Endothelial cell of umbilical vein (primary cell): Measurements from ENCODE around the gene LRP1B. TPM values are rescaled to one million over a fixed set of nuclear protein-coding genes. Genes with fewer than 3 reads are reported as not detected.

Experiments
- BruUV-seq: library from RNA; stranded (reverse); fragments of 400-500 nt; replicated peaks from 2 replicates; lab custom pipeline; 2021; lab: Mats Ljungman, UMichigan
- CTCF ChIA-PET: fragments of 300-600, 350-600 bp; sonication (Branson Sonifier 250); formaldehyde crosslinking; loops from one replicate; lab custom pipeline; 2021; ENCODE audit warnings: antibody characterized with exemption, inconsistent platforms; lab: Charles Lee
- POLR2A ChIA-PET: fragments of 300-600, 350-600 bp; sonication (Branson Sonifier 250); formaldehyde crosslinking; loops from one replicate; lab custom pipeline; 2021; ENCODE audit warnings: antibody characterized with exemption, inconsistent platforms; lab: Charles Lee
- DNase-seq: peaks from one replicate; pipeline ENCODE4 v3.0.0-alpha.2; 2011; ENCODE audit warnings: low read depth, low spot score
- FAIRE-seq: peaks from 2 replicates; lab custom pipeline; 2011; peaks lifted over from hg19 to GRCh38; lab: Jason Lieb, UNC
- H2AFZ ChIP-seq: 2 replicates; pipeline ENCODE4 v1.6.0; 2012; ENCODE audit warnings: low read depth, low read length, control low read depth, inconsistent platforms
- H3K27ac ChIP-seq: 2 replicates; pipeline ENCODE4 v1.5.1; 2011; ENCODE audit warnings: low read depth, mild to moderate bottlenecking, control low read depth, low read length, moderate library complexity; ENCODE audit not compliant: insufficient read depth
- H3K27me3 ChIP-seq, 2 experiments: 2 replicates each; pipeline versions ENCODE4 v1.6.0 to v1.6.1; 2011; ENCODE audit warnings: low read length in 2 of 2, mixed read lengths in 1 of 2; ENCODE audit not compliant: control insufficient read depth in 2 of 2, insufficient read depth in 2 of 2
- H3K36me3 ChIP-seq, 2 experiments: 2 replicates in 1 of 2; 3 replicates in 1 of 2; pipeline ENCODE4 v1.5.1; 2011; ENCODE audit warnings: low read length in 2 of 2, mild to moderate bottlenecking in 1 of 2, moderate library complexity in 1 of 2; ENCODE audit not compliant: control insufficient read depth in 2 of 2, insufficient read depth in 2 of 2; ENCODE audit errors: extremely low read depth in 1 of 2
- H3K4me1 ChIP-seq: 3 replicates; pipeline ENCODE4 v1.5.1; 2011; ENCODE audit warnings: mild to moderate bottlenecking, low read length; ENCODE audit not compliant: control insufficient read depth, insufficient read depth; ENCODE audit errors: extremely low read depth
- H3K4me2 ChIP-seq: 2 replicates; pipeline ENCODE4 v1.6.1; 2011; ENCODE audit warnings: low read length, control low read depth, mixed read lengths; ENCODE audit not compliant: insufficient read depth
- H3K4me3 ChIP-seq, 3 experiments: fragments of 200-600 bp in 1 of 3; sonication (generic), shearing (Covaris generic) in 1 of 3; replicated peaks in 1 of 3; 2 replicates each; pipeline ENCODE4 v1.5.1; 2011 to 2016; ENCODE audit warnings: control low read depth in 3 of 3, low read length in 3 of 3, mild to moderate bottlenecking in 2 of 3, inconsistent platforms in 1 of 3, low read depth in 1 of 3, moderate library complexity in 1 of 3; ENCODE audit not compliant: insufficient read depth in 1 of 3
- H3K79me2 ChIP-seq: 2 replicates; pipeline ENCODE4 v1.6.0; 2012; ENCODE audit warnings: low read length, inconsistent platforms; ENCODE audit not compliant: control insufficient read depth, insufficient read depth
- H3K9ac ChIP-seq: replicated peaks from 2 replicates; pipeline ENCODE3; 2011; ENCODE audit warnings: low read length, control low read depth; ENCODE audit not compliant: insufficient read depth; ENCODE audit errors: extremely low read depth
- H3K9me1 ChIP-seq: replicated peaks from 3 replicates; pipeline ENCODE4 v1.6.0; 2011; ENCODE audit warnings: mild to moderate bottlenecking, low read length; ENCODE audit not compliant: control insufficient read depth, insufficient read depth; ENCODE audit errors: extremely low read depth
- H3K9me3 ChIP-seq: replicated peaks from 2 replicates; pipeline ENCODE4 v1.5.1; 2012; ENCODE audit warnings: low read length, inconsistent platforms; ENCODE audit not compliant: control insufficient read depth, insufficient read depth
- H4K20me1 ChIP-seq: replicated peaks from 2 replicates; pipeline ENCODE3; 2011; ENCODE audit warnings: mild to moderate bottlenecking, low read length; ENCODE audit not compliant: control insufficient read depth, insufficient read depth; ENCODE audit errors: extremely low read depth
- EZH2 ChIP-seq: IDR thresholded peaks from 2 replicates; pipeline ENCODE4 v1.6.1; 2012; ENCODE audit warnings: borderline replicate concordance, low read depth, mild to moderate bottlenecking, moderate library complexity, low read length, inconsistent platforms; ENCODE audit not compliant: severe bottlenecking
- FOS ChIP-seq: IDR thresholded peaks from 2 replicates; pipeline ENCODE4 v1.6.1; 2011; ENCODE audit warnings: mild to moderate bottlenecking, low read length, moderate library complexity, borderline replicate concordance; ENCODE audit not compliant: insufficient read depth
- GATA2 ChIP-seq: IDR thresholded peaks from 2 replicates; pipeline ENCODE4 v1.7.0; 2011; ENCODE audit warnings: low read depth, mild to moderate bottlenecking, moderate library complexity, mixed read lengths, low read length; ENCODE audit not compliant: insufficient read length, insufficient read depth
- JUN ChIP-seq: IDR thresholded peaks from 2 replicates; pipeline ENCODE4 v1.6.1; 2011; ENCODE audit warnings: borderline replicate concordance, low read depth; ENCODE audit not compliant: insufficient read length, insufficient read depth
- MYC ChIP-seq: IDR thresholded peaks from one replicate; pipeline ENCODE4 v1.6.1; 2011; ENCODE audit warnings: mild to moderate bottlenecking, low read depth, low read length
- POLR2A ChIP-seq: IDR thresholded peaks from 2 replicates; pipeline ENCODE4 v1.6.1; 2012; ENCODE audit warnings: low read depth, mild to moderate bottlenecking, control low read depth, low read length
- POLR2AphosphoS5 ChIP-seq: IDR thresholded peaks from 2 replicates; pipeline ENCODE4 v1.6.1; 2012; ENCODE audit warnings: low read depth, mild to moderate bottlenecking, control low read depth, low read length, moderate library complexity; ENCODE audit not compliant: insufficient read depth
- dilution Hi-C: fragments of 300-500 bp; cut with MboI; formaldehyde crosslinking; loops from one replicate; pipeline ENCODE4 v1.15.0; 2019; ENCODE audit warnings: low sequenced_read_pairs; ENCODE audit not compliant: extremely low pct_ligation_motif_present
- intact Hi-C: fragments of 100-400 bp; cut with micrococcal nuclease; formaldehyde crosslinking; loops from one replicate; pipeline ENCODE4 v1.10.0; 2022
- polyA plus RNA-seq, 4 experiments: library from polyadenylated mRNA; depleted of rRNA in 3 of 4; stranded (reverse) in 3 of 4; unstranded in 1 of 4; fragments of >200 nt; gene quantifications; 2 replicates each; pipeline versions ENCODE4 v1.2.1 to v1.2.3, GENCODE V29; 2011 to 2012; ENCODE audit warnings: missing spikeins in 1 of 4
- total RNA-seq: library from RNA; stranded (reverse); gene quantifications from 2 replicates; pipeline ENCODE4 v1.2.3, GENCODE V29; 2021
- TF ChIP-seq, protein P1 (sequence below): IDR thresholded peaks from 2 replicates; pipeline ENCODE4 v1.6.1; 2011; ENCODE audit not compliant: insufficient read depth, insufficient read length
- TF ChIP-seq, protein P2 (sequence below), 2 donors: IDR thresholded peaks; 1 replicate in 1 of 2; 2 replicates in 1 of 2; pipeline ENCODE4 v1.5.1; 2011; ENCODE audit warnings: low read length in 2 of 2, mild to moderate bottlenecking in 2 of 2, moderate library complexity in 2 of 2, control low read depth in 1 of 2, inconsistent platforms in 1 of 2, low read depth in 1 of 2; ENCODE audit not compliant: insufficient read depth in 1 of 2; ENCODE audit errors: extremely low read depth in 1 of 2

LRP1B gene
- total and polyA plus RNA-seq, 2 donors (not counting 3 experiments of a cell fraction or from before 2014, with no cell fraction given), result 0.03 to 0.07 TPM

DNA sequence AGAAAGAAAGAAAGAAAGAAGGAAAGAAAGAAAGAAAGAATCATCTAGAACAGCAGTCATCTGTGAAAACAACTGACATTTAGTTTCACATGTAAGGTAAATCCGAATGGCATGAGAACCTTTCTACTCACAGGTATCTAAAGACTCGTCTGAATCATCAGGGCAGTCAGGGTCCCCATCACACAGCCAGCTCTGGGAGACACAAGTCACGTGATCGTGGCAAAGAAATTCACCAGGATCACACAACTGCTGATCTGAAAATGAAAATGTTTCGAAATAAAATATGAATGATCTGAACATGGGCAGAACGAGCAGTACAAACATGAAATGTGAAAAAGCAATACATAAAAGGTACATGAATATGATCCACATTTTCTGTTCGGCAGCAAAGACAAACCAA, 320.7 kb downstream of the LRP1B start:
- Histone ChIP-seq H2AFZ (no peak overlapping the region), H3K79me2 (no peaks in the 10 kb centered on the region), H3K27ac (no peak overlapping the region), H3K4me1 (no peaks in the 10 kb centered on the region), H3K27me3 (no peaks in the 10 kb centered on the region), H3K9me3 (no peaks in the 10 kb centered on the region), H3K4me2 (no peak overlapping the region), H4K20me1 (no peaks in the 10 kb centered on the region), H3K9ac (no peak overlapping the region), H3K9me1 (no peaks in the 10 kb centered on the region), H3K36me3 (no peaks in the 10 kb centered on the region), H3K4me3 (no peak overlapping the region)
- DNase-seq (no peak), FAIRE-seq (no peak)
- ChIA-PET POLR2A (no interaction called here), CTCF (no interaction called here)
- dilution Hi-C loops, result no loop called here
- TF ChIP-seq, protein P1, sequence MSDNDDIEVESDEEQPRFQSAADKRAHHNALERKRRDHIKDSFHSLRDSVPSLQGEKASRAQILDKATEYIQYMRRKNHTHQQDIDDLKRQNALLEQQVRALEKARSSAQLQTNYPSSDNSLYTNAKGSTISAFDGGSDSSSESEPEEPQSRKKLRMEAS, result no peak
- TF ChIP-seq POLR2A, result no peak
- TF ChIP-seq MYC, result no peak
- TF ChIP-seq, protein P2, sequence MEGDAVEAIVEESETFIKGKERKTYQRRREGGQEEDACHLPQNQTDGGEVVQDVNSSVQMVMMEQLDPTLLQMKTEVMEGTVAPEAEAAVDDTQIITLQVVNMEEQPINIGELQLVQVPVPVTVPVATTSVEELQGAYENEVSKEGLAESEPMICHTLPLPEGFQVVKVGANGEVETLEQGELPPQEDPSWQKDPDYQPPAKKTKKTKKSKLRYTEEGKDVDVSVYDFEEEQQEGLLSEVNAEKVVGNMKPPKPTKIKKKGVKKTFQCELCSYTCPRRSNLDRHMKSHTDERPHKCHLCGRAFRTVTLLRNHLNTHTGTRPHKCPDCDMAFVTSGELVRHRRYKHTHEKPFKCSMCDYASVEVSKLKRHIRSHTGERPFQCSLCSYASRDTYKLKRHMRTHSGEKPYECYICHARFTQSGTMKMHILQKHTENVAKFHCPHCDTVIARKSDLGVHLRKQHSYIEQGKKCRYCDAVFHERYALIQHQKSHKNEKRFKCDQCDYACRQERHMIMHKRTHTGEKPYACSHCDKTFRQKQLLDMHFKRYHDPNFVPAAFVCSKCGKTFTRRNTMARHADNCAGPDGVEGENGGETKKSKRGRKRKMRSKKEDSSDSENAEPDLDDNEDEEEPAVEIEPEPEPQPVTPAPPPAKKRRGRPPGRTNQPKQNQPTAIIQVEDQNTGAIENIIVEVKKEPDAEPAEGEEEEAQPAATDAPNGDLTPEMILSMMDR (IDR thresholded peaks at IDR 0.05; ENCODE audit: extremely low read depth in 1 of 2, insufficient read depth in 1 of 2, low read depth in 1 of 2, low read length in 2 of 2), result no peak
- TF ChIP-seq JUN, result no peak
- TF ChIP-seq POLR2AphosphoS5, result no peak
- TF ChIP-seq FOS, result no peak
- no peak for TF ChIP-seq GATA2
- TF ChIP-seq EZH2, result no peak
- no TSS peak for BruUV-seq
- intact Hi-C loops, result no loop called here
